ENCODE results near the gene LRFN2. TPM values are rescaled to one million over a fixed set of nuclear protein-coding genes. Genes with fewer than 3 reads are reported as not detected.

Gene LRFN2
- total and polyA plus RNA-seq, 2 of the 8 experiments (the other 6 are each of a cell fraction or from before 2014, with no cell fraction given): 2.3 TPM

- H3K4me1 ChIP-seq (replicated peaks in 1 of 4; ENCODE audit: control insufficient read depth in 3 of 4, insufficient read depth in 4 of 4, low read length in 3 of 4): no peaks in the 10 kb centered on the region
- H3K79me1 ChIP-seq (ENCODE audit: low read depth, low read length): no peaks in the 10 kb centered on the region
- ChIA-PET POLR2A (ENCODE audit: partially characterized antibody) (no interaction called here), CTCF (ENCODE audit: partially characterized antibody) (interaction anchor here (0.7 to 1.3 kb wide), 3 partner anchors 39 to 299 kb away, joined by 3 to 4 read pairs (median 4); no protein-coding TSS in a partner anchor)
- no peak overlapping the region for H2BK15ac ChIP-seq (ENCODE audit: low read length)
- no peaks in the 10 kb centered on the region; a peak in 1 of 7 replicates for H3K27me3 ChIP-seq (replicated peaks in 1 of 4; ENCODE audit: control insufficient read depth in 3 of 4, extremely low read depth in 1 of 4, insufficient read depth in 3 of 4, low read length in 3 of 4)
- no peak overlapping the region for H3K23ac ChIP-seq (ENCODE audit: insufficient read length)
- no peak overlapping the region for H2BK5ac ChIP-seq (ENCODE audit: low read depth, low read length)
- H3K9me3 ChIP-seq (ENCODE audit: insufficient read depth in 2 of 2, low read depth in 1 of 2, low read length in 1 of 2): 0 out of 4 replicates have a peak, but pooled peaks cover 0 to 4% of the 10 kb centered on the region in 2 experiments
- no peak overlapping the region for H3K9ac ChIP-seq (replicated peaks in 1 of 4; ENCODE audit: extremely low read depth in 1 of 4, low read depth in 3 of 4, low read length in 3 of 4)
- H3K27ac ChIP-seq (ENCODE audit: low read depth, low read length): no peak overlapping the region
- no peak overlapping the region for H2AK5ac ChIP-seq (ENCODE audit: low read depth, low read length)
- H2AFZ ChIP-seq (ENCODE audit: low read length): no peak overlapping the region
- H3K4me3 ChIP-seq (ENCODE audit: extremely low read depth in 1 of 4, insufficient read depth in 2 of 4, low read depth in 3 of 4, low read length in 4 of 4): no peak overlapping the region
- DNase-seq (ENCODE audit: low read depth in 1 of 2, low spot score in 2 of 2): no peak
- no peak overlapping the region for H3K4ac ChIP-seq (replicated peaks; ENCODE audit: insufficient read length, low read depth, low read length)
- H2BK120ac ChIP-seq (replicated peaks; ENCODE audit: low read depth, low read length): no peak overlapping the region
- H2BK12ac ChIP-seq (ENCODE audit: low read depth, low read length): no peak overlapping the region
- H3K79me2 ChIP-seq (ENCODE audit: control insufficient read depth in 1 of 2, insufficient read depth in 2 of 2, low read length in 2 of 2): no peaks in the 10 kb centered on the region
- 86% methylated on average over 3 of the region's 3 CpGs; no CpG with 5 or more reads in 1 of the 2 experiments for whole genome bisulfite sequencing, 2 experiments (ENCODE audit: extremely low coverage in 1 of 2, insufficient coverage in 1 of 2, insufficient read length in 1 of 2, insufficient replicate concordance in 2 of 2, low coverage in 1 of 2, low lambda C conversion rate in 2 of 2, missing lambda C conversion rate in 1 of 2)
- no peak overlapping the region for H4K5ac ChIP-seq (ENCODE audit: insufficient read length, low read depth, low read length)
- no peak for FAIRE-seq
- H2BK20ac ChIP-seq (ENCODE audit: low read length): no peak overlapping the region
- no peaks in the 10 kb centered on the region for H3K36me3 ChIP-seq (ENCODE audit: control insufficient read depth in 2 of 4, insufficient read depth in 4 of 4, low read length in 3 of 4)
- no peak overlapping the region for H3K56ac ChIP-seq (replicated peaks; ENCODE audit: insufficient read length, low read depth, low read length)
- peaks cover 2% of the 10 kb centered on the region; the same call in 1 of the 2 replicates for H3K23me2 ChIP-seq (ENCODE audit: low read depth, low read length)
- H3K4me2 ChIP-seq (ENCODE audit: insufficient read depth in 1 of 2, low read depth in 2 of 2, low read length in 2 of 2): no peak overlapping the region
- no peak overlapping the region for H3K14ac ChIP-seq (ENCODE audit: insufficient read length)
- no peak overlapping the region for H4K8ac ChIP-seq (ENCODE audit: extremely low read depth, insufficient read depth, low read length)
- no peak overlapping the region for H4K91ac ChIP-seq (replicated peaks; ENCODE audit: insufficient read length, low read length)
- no peak overlapping the region for H3K18ac ChIP-seq (ENCODE audit: extremely low read depth, low read length)
- H4K20me1 ChIP-seq (replicated peaks in 1 of 2; ENCODE audit: control insufficient read depth in 1 of 2, insufficient read depth in 2 of 2, low read length in 2 of 2): no peaks in the 10 kb centered on the region
- TF ChIP-seq SIN3A (conservative IDR thresholded peaks at IDR 0.05 in 1 of 2, IDR thresholded peaks at IDR 0.05 in 1 of 2; ENCODE audit: low read depth in 1 of 2, low read length in 2 of 2) (no peak), GTF2F1 (IDR thresholded peaks at IDR 0.05; ENCODE audit: borderline replicate concordance, low read depth, low read length) (no peak), POLR2AphosphoS5 (IDR thresholded peaks at IDR 0.05; ENCODE audit: low read depth, low read length) (no peak), BCL11A (IDR thresholded peaks at IDR 0.05; ENCODE audit: low read depth in 2 of 2, low read length in 2 of 2) (no peak), BACH1 (IDR thresholded peaks at IDR 0.05; ENCODE audit: low read length) (no peak), MAFK (IDR thresholded peaks at IDR 0.05; ENCODE audit: low read depth, low read length) (no peak), KDM1A (IDR thresholded peaks at IDR 0.05; ENCODE audit: borderline replicate concordance, low read length) (no peak), SP4 (IDR thresholded peaks at IDR 0.05; ENCODE audit: low read length) (no peak), JUN (IDR thresholded peaks at IDR 0.05; ENCODE audit: low read depth, low read length) (no peak), PHF8 (conservative IDR thresholded peaks at IDR 0.05; ENCODE audit: low read depth, low read length) (no peak), RAD21 (IDR thresholded peaks at IDR 0.05 in 1 of 2, conservative IDR thresholded peaks at IDR 0.05 in 1 of 2; ENCODE audit: low read depth in 2 of 2, low read length in 2 of 2) (no peak), NANOG (IDR thresholded peaks at IDR 0.05; ENCODE audit: insufficient read depth, low read depth, low read length, poor library complexity, severe bottlenecking) (no peak), EZH2 (IDR thresholded peaks at IDR 0.05; ENCODE audit: low read depth, low read length, severe bottlenecking) (no peak), TBP (IDR thresholded peaks at IDR 0.05; ENCODE audit: low read depth, low read length) (no peak)
These were observed 40.2 kb upstream of the LRFN2 start for GRCh38 chr6:40627316-40627715.

Measured in H1 (cell line).